Stimulated activated CD4-positive, alpha-beta T cell treated with anti-CD3 and anti-CD28 coated beads, Interleukin-2, amount 100 ng/mL, for 4 hours (primary cell): ENCODE measurements around the gene VTCN1.

ENCODE experiments used
- DNase-seq: peaks from one replicate; pipeline ENCODE4 v3.0.0-alpha.2; 2020; ENCODE audit warnings: low read depth

Gene VTCN1

GRCh38 chr1:117209094-117209493, 1.6 kb downstream of the VTCN1 start:
- no peak for DNase-seq

- no peak for DNase-seq
Measured at GRCh38 chr1:117208580-117208979, 2.1 kb downstream of the VTCN1 start.

- no peak for DNase-seq
Measured at GRCh38 chr1:117205368-117205767, 5.4 kb downstream of the VTCN1 start.

GRCh38 chr1:117201808-117202207, 8.9 kb downstream of the VTCN1 start:
- DNase-seq: no peak

- no peak for DNase-seq
Measured at GRCh38 chr1:117198097-117198496, 12.6 kb downstream of the VTCN1 start.

DNA sequence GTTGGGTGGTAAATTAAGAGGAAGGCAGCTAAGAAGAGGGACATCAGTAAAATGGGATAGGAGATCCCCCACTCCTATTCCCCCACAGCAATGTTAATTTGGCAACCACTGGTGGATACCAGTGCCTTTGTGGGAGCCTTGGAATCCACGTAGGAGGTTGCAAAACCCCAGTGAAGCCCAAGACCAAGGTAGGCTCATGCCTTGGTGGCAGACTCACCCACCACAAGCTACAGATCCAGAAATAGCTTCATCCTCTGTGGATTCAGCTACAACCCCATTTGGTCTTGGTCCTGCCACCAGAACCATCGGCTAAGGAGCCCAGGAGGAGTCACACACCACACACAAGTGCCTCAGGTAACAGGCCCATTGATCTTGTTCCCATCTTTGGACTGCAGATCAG, 21.0 kb downstream of the VTCN1 start:
- DNase-seq: no peak

GRCh38 chr1:117188816-117189437, 21.8 kb downstream of the VTCN1 start:
- DNase-seq: no peak

GRCh38 chr1:117188170-117188815, 22.4 kb downstream of the VTCN1 start:
- DNase-seq: no peak

GRCh38 chr1:117183112-117183511, 27.6 kb downstream of the VTCN1 start:
- no peak for DNase-seq

DNA sequence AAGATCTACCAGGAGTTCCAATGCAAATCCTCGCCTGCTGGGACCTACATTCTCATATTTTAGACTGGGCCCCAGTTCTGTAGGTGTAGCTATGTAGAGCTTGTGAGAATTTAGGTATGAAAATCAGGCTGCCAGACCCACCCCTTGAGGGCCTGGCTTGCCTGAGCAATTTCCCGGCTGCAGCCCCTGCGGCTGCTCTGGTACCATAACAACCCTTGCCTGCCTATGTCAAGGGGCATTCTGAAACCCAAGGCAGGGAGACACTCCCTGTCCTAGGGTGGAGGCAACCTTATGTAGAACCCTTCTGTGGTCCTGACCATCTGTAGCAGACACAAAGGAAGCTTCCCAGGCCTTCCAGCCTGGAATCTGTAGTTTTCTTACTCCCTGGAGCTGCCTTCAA, 28.4 kb downstream of the VTCN1 start:
- no peak for DNase-seq

DNA sequence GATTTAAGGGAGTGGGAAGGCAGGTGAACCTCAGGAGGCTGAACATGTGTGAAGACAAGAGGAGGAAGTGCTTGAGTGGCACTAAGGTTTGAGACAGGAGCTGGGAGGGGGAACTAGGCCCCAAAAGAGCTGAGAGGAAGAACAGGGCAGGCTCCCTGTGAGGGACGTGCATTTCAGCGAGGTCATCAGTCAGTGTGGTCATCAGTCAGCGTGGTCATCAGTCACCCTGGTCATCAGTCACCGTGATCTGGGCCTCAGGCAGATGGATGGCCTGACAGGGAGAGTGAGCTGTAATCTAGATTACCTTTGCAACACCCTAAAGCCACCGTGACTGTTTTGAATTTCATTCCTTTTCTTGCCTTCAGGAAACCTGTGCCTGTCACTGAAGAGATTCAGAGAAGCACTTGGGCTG, 29.1 kb downstream of the VTCN1 start:
- DNase-seq: no peak

GRCh38 chr1:117180147-117180967, 30.4 kb downstream of the VTCN1 start:
- no peak for DNase-seq

DNA sequence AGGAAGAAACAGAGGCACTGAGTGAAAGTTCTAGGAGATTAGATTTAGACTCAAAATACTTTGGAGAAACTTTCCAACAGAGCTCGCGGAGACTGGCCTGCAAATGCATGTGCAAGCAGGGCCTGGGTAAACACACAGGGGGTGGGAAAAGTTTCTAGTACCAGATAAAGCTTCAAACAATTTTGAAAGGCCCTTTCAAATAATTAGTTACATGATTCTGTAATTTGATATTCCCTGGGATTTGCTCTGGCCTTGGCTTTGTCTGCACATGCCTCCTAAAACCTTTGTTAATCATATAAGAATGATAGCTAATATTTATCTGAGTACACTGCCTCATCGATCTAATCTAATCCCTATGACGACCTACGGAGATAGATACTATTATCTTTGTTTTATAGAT, 31.3 kb downstream of the VTCN1 start:
- no peak for DNase-seq

- DNase-seq: no peak
Measured at GRCh38 chr1:117178756-117179155, 32.0 kb downstream of the VTCN1 start.

GRCh38 chr1:117177376-117177775, 33.4 kb downstream of the VTCN1 start:
- DNase-seq: no peak

DNA sequence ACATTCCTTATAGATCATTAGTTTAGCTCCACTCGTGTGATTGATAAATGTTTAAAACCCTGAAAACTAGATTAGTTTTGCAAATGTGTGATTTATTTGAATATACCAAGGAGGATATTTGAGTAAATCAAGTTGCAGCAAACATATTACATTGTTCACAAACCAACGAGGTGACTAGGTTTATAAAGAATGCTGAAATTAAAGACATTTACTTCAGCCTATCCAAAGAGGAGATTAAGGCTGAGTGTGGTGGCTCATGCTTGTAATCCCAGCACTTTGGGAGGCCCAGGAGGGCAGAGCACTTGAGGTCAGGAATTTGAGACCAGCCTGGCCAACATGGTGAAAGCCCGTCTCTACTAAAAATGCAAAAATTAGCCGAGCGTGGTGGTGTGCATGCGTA, 34.1 kb downstream of the VTCN1 start:
- no peak for DNase-seq

DNA sequence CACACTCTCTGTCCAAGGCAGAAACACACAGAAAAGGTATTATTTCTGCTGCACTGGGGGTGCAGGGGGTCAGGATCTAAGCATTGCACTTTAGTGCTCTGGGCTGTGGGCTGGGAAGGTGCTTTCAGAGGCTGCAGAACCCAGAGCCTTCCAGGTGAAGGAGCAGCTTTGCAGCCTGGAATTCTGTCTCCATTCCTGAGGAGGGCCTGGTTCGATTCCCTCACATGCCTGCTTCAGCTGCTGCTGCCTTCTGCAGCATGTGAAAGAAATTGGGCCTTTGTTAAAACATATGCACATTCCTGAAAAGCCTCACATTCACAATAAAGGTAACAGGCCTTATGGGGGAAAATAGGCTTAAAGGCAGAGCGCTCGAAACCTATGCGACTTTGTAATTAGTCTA, 35.9 kb downstream of the VTCN1 start:
- no peak for DNase-seq

DNA sequence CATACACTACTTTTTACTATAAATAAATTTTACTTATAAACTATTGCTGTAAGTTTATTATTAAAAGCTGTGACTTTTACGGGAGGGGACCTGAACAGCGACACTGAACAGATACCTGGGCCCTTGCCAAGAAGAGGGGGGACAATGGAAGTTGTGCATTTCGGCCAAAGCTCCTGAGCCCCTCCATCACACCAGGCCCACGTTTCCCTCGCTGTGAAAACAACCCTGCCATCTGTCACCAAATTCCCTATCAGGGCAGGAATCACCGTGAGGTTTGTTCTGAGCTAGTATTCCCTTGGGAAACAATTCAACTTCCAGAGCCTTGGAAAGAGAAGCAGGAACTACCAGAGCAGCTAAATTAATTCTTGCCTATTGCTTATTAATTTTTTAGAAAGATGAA, 37.0 kb downstream of the VTCN1 start:
- no peak for DNase-seq

GRCh38 chr1:117173006-117173405, 37.7 kb downstream of the VTCN1 start:
- no peak for DNase-seq

- no peak for DNase-seq
Measured at GRCh38 chr1:117171900-117172511, 38.7 kb downstream of the VTCN1 start.

- DNase-seq: no peak
Measured at GRCh38 chr1:117169871-117170596, 40.7 kb downstream of the VTCN1 start.

DNA sequence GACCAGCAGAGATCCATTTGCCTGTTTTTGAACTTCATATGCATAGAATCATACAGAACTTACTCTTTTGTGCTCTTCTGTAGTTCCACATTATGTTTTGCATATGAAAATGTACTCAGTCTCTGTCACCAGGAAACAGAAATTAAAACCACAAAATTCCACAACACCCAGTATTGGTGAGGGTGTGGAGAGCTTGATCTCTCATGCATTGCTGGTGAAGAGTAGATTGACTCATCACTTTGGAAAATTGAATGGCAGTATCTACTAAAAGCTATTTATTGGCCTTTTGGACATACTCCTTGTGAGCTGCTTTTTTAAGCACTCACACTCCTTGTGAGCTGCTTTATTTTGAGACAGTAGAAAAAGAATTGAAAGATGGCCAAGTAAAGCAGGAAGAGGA, 43.3 kb downstream of the VTCN1 start:
- DNase-seq: no peak
